Activated gamma-delta T cell (primary cell): ENCODE measurements around the gene CCDC92.
"Not testable (repeated sequence)": the region's sequence is repeated elsewhere in the genome, so short reads cannot be mapped to it uniquely, and the experiment has no call there.

ENCODE experiments used
- DNase-seq: peaks from one replicate; lab custom pipeline; 2025; lab: John Stamatoyannopoulos, UW

CCDC92 gene

DNA sequence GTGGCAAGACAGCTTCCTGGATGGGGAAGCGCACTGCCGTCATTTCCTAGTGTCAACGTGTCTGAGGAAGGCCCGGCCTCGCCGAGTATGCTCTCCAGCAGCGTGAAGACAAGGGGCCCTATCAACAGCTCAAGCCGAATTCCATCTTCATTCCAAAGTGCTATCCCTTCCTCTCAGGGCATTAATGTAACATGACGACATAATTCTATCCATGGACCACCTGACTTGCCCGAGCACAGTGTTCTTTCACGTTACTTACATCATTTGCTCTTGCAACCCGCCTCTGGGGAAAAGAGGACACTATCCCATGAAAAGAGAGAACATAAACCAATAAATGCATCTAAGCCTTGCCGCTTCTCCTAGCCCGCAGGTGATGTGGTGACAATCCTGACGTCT is 22.9 kb downstream of the CCDC92 start:
- DNase-seq = no peak

GRCh38 chr12:123948796-123949769 is 23.5 kb downstream of the CCDC92 start:
- no peak for DNase-seq

DNA sequence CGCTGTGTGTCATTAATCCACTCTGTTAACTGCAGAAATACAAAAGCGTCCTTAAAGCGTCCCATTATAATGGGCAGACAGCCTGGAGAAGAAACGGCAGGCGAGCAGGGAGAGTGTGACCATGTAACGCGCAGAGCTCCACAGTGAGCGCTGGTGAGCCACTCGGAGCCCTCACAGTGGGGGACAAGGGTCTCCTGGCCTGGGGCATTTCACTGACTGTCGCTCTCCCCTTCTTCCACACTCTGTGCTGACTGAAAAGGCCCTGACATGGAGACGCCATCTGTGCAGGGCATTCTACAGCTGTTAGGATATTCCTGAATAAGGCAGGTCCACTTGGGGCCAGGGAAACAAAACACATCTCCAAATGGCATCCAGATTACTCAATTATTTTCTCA is 24.2 kb downstream of the CCDC92 start:
- no peak for DNase-seq

DNA sequence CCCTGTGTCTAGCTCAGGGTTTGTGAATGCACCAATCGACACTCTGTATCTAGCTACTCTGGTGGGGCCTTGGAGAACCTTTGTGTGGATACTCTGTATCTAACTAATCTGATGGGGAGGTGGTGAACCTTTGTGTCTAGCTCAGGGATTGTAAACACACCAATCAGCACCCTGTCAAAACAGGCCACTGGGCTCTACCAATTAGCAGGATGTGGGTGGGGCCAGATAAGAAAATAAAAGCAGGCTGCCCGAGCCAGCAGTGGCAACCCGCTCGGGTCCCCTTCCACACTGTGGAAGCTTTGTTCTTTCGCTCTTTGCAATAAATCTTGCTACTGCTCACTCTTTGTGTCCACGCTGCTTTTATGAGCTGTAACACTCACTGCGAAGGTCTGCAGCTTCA is 25.1 kb downstream of the CCDC92 start:
- DNase-seq = not testable (repeated sequence)

DNA sequence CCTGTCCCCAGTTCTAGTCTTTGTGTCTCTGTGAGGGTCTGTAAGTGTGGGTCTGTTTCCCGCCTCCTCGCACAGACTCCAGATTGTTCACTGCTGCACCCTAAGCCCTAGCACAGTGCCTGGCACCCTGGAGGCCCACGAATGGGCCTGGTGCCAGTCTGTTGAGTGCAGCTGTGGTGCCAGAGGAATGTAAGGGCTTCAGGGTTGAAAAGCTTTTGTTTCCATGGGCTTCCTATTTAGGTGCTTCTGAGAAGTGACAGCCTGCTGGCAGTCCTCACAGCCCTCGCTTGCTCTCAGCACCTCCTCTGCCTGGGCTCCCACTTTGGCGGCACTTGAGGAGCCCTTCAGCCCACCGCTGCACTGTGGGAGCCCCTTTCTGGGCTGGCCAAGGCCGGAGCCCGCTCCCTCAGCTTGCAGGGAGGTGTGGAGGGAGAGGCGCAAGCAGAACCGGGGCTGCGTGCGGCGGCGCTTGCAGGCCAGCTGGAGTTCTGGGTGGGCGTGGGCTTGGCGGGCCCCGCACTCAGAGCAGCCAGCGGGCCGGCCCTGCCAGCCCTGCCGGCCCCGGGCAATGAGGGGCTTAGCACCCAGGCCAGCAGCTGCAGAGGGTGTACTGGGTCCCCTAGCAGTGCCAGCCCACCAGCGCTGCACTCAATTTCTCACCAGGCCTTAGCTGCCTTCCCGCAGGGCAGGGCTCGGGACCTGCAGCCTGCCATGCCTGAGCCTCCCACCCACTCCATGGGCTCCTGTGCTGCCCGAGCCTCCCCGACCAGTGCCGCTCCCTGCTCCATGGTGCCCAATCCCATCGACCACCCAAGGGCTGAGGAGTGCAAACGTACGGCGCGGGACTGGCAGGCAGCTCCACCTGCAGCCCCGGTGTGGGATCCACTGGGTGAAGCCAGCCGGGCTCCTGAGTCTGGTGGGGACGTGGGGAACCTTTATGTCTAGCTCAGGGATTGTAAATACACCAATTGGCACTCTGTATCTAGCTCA is 25.8 kb downstream of the CCDC92 start:
- DNase-seq = not testable (repeated sequence)

DNA sequence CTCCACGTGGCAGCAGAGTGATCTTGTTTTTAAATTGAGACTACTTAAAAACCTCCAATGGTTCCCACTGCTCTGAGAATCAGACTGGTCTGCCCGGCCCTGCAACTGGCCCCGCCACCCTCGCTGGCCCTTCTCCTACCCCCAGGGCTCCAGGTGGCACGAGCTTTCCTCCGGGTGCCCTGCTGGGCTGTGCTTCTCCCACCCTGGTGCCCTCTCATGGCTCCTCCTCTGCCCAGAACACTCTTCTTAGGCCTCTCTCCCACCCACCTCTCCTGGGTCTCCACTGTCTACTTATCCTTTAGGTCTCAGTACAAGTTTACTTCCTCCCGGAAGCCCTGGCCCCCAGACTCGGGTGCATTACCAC is 26.5 kb downstream of the CCDC92 start:
- no peak for DNase-seq

- no peak for DNase-seq
Measured at GRCh38 chr12:123945287-123946151, 27.1 kb downstream of the CCDC92 start.

GRCh38 chr12:123944696-123945095 is 27.9 kb downstream of the CCDC92 start:
- DNase-seq = no peak

DNA sequence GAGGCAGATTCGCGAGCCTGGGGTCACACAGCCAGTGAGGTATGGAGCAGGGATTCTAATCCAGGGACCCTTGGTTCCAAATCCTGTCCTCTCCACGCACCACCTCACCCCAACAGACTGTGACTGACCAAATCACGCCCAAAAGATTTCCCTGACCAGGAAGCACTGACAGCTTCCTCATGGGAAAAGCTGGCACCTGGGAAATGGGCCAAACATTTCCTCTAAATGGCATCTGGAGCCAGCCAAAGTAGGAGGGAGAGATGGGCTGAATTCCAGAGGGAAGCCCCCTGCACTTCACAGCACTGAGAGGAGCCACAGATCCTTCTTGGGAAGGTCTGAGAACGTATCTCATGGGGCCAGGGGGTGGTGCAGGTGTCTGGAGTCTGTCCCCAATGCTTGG is 28.8 kb downstream of the CCDC92 start:
- DNase-seq = no peak

- no peak for DNase-seq
Measured at GRCh38 chr12:123942911-123943648, 29.6 kb downstream of the CCDC92 start.

- no peak for DNase-seq
Measured at GRCh38 chr12:123942238-123942653, 30.4 kb downstream of the CCDC92 start.

DNA sequence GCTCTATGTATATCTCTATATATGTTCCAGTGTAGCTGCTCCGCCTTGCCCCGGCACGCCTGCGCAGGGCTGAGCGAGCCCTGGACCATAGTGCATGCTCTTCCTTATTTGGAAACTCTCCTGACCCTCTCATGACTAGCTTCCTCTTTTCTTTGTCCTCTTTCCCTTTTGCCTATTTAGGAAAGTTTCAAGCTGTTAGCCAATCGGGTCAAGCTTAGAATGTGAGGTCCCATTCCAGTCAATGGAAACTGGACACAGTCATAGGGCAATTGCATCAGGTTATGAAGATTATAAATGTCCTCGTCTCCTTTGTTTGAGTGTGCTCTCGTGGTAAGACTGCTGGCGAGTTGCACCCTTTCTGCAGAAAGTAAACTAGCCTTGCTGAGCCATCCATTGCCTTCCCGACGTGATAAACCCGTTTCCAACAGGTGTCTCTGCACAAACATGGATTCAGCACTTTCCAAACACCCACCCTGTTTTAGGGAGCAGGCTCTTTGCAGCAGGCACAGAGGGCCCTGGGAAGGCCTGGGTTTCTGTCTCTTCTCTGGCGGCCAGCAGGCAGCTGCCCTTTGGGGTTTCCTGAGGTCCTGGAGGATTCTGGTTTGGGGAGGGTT is 30.9 kb downstream of the CCDC92 start:
- DNase-seq = no peak

GRCh38 chr12:123941000-123941399 is 31.6 kb downstream of the CCDC92 start:
- no peak for DNase-seq

DNA sequence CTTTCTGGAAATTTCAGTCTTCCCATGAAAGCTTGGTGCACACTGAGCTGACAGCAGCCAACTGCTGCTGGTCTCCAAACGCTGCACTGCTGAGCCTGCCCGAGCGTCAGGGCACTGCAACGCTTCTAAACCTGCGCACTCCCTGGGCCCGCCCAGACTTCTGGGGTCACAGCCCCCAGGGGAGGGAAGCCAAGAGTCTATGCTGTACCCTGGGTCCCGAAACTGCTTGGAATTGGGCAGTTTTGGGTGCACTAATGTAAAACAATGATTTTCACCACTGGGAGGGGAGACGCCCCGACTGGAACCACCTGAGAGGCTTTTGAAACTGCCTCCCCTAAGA is 32.0 kb downstream of the CCDC92 start:
- DNase-seq = no peak

DNA sequence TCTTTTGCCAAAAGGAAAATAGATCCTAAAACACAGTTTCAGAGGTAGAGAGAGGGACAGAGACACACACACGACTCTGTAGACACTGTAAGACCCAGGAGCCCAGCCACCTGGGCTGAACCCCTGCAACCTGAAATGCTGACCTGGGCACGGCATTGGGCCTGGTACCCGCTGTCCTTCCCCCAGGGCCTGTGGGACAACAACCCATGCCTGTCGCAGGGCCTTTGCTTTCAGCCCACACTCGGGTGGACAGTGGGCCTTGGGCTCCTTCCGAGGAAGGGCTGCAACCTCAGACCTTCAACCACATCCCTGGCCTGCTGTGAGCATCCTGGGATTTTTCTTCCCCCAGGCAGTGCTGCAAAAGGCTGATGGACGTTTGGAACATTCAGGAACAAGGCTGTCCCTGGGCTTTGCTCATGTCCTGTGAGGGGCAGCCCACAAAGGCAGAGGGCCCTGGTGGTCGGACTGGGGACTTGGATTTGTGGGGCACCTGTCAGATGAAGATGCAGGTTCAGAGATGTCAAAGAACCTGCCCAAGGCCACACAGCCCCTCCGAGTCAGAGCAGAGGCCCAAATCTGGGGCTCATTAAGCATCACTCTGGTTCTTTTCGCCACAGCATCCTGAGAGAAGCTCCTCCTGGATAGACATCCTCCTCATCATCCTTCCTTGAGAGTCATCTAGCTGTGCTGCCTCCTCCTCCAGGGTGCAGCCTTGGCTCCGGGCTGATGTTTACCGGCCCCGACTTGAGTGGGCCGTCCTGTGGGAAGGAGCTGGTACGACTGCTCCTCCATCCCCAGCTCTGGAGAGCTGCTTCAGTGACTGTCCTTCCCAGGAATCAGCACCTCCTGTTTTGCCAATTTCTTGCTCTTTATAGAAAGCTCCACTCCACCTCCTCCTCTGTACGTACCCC is 32.7 kb downstream of the CCDC92 start:
- no peak for DNase-seq

- DNase-seq = no peak
Measured at GRCh38 chr12:123938679-123939480, 33.8 kb downstream of the CCDC92 start.

DNA sequence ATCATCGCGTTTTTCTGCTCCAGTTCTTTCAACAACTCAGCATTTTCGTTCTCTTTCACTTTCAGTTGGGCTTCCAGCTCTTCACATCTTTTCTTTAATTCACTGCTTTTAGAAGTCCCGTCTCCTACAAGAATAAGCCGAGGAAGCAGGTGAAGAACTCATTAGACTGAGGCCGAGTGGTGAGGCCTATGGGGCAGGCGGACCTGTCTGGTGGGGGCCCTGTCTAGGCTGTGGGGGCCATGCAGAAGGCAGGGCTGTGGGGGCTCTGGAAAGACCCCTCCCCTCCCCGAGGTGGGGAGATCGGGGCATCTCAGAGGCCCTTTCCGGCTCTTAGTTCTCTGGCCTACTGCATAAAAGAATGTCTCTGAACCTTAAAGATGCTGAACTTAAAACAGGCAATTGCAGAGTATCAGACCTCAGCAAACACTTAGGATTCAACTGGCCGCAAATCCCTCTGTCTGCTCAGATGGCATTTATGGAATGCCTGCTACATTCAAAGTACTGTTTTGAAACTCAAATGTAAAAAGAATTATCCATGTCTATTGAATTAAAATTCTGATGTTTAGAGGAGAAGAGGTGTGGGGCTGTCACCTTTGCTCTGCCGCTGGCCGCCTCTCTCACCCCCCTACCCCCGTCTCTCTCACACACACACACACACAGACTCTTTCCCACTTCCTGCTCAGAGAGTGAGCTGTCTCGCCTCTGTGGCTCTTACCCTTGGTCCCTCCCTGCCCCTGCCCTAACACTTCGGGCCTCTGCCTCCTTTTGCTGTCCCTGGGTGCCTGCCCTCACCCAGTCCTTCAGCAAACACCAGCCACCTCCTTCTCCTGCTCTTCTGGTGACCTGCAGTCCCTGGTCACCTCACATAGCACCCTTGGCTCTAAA is 34.7 kb downstream of the CCDC92 start:
- no peak for DNase-seq
